WI38 (cell line): ENCODE results near the gene GOLGA8R.
"Not testable (repeated sequence)": the region's sequence is repeated elsewhere in the genome, so short reads cannot be mapped to it uniquely, and the experiment has no call there.

Source experiments
- H3K4me3 ChIP-seq: 2 replicates; pipeline ENCODE4 v1.5.1; 2011; ENCODE audit warnings: low read depth, mild to moderate bottlenecking, control low read depth, low read length

GOLGA8R gene

GRCh38 chr15:30414160-30414559 lies at the start of gene GOLGA8R:
TSS of gene GOLGA8R (minus strand) at chr15:30414260. CDS start at chr15:30414162, 98 bp downstream.
- H3K4me3 ChIP-seq = not testable (repeated sequence)

- not testable (repeated sequence) for H3K4me3 ChIP-seq
These were observed 49.8 kb upstream of the GOLGA8R start for GRCh38 chr15:30463849-30464248.

- H3K4me3 ChIP-seq = not testable (repeated sequence)
These were observed 48.1 kb upstream of the GOLGA8R start for GRCh38 chr15:30462176-30462575.

GRCh38 chr15:30452702-30453101 lies 38.6 kb upstream of the GOLGA8R start:
- H3K4me3 ChIP-seq = not testable (repeated sequence)

- H3K4me3 ChIP-seq = not testable (repeated sequence)
These were observed 24.3 kb upstream of the GOLGA8R start for GRCh38 chr15:30438348-30438747.

- H3K4me3 ChIP-seq = not testable (repeated sequence)
These were observed 21.8 kb upstream of the GOLGA8R start for GRCh38 chr15:30435878-30436277.

- H3K4me3 ChIP-seq = not testable (repeated sequence)
These were observed 6.7 kb upstream of the GOLGA8R start for GRCh38 chr15:30420723-30421122.

GRCh38 chr15:30407636-30408035 lies 6.4 kb downstream of the GOLGA8R start:
- H3K4me3 ChIP-seq = not testable (repeated sequence)

GRCh38 chr15:30398988-30399387 lies 15.1 kb downstream of the GOLGA8R start:
- H3K4me3 ChIP-seq = not testable (repeated sequence)

GRCh38 chr15:30393664-30393991 lies 20.4 kb downstream of the GOLGA8R start:
- H3K4me3 ChIP-seq = not testable (repeated sequence)

GRCh38 chr15:30392766-30393663 lies 21.0 kb downstream of the GOLGA8R start, which contains the start of gene CHRFAM7A:
TSS of gene CHRFAM7A (minus strand) at chr15:30393540. CDS start at chr15:30383351, 10,189 bp downstream.
- not testable (repeated sequence) for H3K4me3 ChIP-seq

- not testable (repeated sequence) for H3K4me3 ChIP-seq
These were observed 27.7 kb downstream of the GOLGA8R start for GRCh38 chr15:30386318-30386887.

- not testable (repeated sequence) for H3K4me3 ChIP-seq
These were observed 37.0 kb downstream of the GOLGA8R start for GRCh38 chr15:30377082-30377413.

GRCh38 chr15:30376375-30377081 lies 37.5 kb downstream of the GOLGA8R start:
- H3K4me3 ChIP-seq = not testable (repeated sequence)

- H3K4me3 ChIP-seq = not testable (repeated sequence)
These were observed 38.2 kb downstream of the GOLGA8R start for GRCh38 chr15:30375872-30376271.

- H3K4me3 ChIP-seq = not testable (repeated sequence)
These were observed 39.2 kb downstream of the GOLGA8R start for GRCh38 chr15:30374862-30375261.

- H3K4me3 ChIP-seq = not testable (repeated sequence)
These were observed 45.8 kb downstream of the GOLGA8R start for GRCh38 chr15:30368271-30368670.

- H3K4me3 ChIP-seq = not testable (repeated sequence)
These were observed 46.8 kb downstream of the GOLGA8R start for GRCh38 chr15:30367246-30367645.

- H3K4me3 ChIP-seq = not testable (repeated sequence)
These were observed 52.7 kb downstream of the GOLGA8R start for GRCh38 chr15:30361404-30361803.

- not testable (repeated sequence) for H3K4me3 ChIP-seq
These were observed 53.1 kb downstream of the GOLGA8R start for GRCh38 chr15:30360990-30361389.

- not testable (repeated sequence) for H3K4me3 ChIP-seq
These were observed 59.0 kb downstream of the GOLGA8R start for GRCh38 chr15:30355043-30355442.
